ENCODE measurements around the gene TRIM58. TPM values are rescaled to one million over a fixed set of nuclear protein-coding genes. Genes with fewer than 3 reads are reported as not detected.

TRIM58 gene
- total RNA-seq, 1 experiment from 2014 or later: not detected

- H3K4me3 ChIP-seq (replicated peaks in 1 of 2; ENCODE audit: low read depth in 1 of 2, low read length in 2 of 2): no peak overlapping the region
- H3K27ac ChIP-seq (ENCODE audit: low read depth, low read length): no peak overlapping the region
- no peak for ATAC-seq
- intact Hi-C loops (cut with micrococcal nuclease): no loop called here
- no peaks in the 10 kb centered on the region for H3K27me3 ChIP-seq (ENCODE audit: insufficient read depth, low read length)
- ChIA-PET POLR2A (no interaction called here), CTCF (no interaction called here), RAD21 (ENCODE audit: low non-redundant PET in 1 of 2, low total read pairs in 2 of 2, uncharacterized antibody in 2 of 2, unreplicated experiment in 2 of 2) (no interaction called here)
- TF ChIP-seq, protein P1, sequence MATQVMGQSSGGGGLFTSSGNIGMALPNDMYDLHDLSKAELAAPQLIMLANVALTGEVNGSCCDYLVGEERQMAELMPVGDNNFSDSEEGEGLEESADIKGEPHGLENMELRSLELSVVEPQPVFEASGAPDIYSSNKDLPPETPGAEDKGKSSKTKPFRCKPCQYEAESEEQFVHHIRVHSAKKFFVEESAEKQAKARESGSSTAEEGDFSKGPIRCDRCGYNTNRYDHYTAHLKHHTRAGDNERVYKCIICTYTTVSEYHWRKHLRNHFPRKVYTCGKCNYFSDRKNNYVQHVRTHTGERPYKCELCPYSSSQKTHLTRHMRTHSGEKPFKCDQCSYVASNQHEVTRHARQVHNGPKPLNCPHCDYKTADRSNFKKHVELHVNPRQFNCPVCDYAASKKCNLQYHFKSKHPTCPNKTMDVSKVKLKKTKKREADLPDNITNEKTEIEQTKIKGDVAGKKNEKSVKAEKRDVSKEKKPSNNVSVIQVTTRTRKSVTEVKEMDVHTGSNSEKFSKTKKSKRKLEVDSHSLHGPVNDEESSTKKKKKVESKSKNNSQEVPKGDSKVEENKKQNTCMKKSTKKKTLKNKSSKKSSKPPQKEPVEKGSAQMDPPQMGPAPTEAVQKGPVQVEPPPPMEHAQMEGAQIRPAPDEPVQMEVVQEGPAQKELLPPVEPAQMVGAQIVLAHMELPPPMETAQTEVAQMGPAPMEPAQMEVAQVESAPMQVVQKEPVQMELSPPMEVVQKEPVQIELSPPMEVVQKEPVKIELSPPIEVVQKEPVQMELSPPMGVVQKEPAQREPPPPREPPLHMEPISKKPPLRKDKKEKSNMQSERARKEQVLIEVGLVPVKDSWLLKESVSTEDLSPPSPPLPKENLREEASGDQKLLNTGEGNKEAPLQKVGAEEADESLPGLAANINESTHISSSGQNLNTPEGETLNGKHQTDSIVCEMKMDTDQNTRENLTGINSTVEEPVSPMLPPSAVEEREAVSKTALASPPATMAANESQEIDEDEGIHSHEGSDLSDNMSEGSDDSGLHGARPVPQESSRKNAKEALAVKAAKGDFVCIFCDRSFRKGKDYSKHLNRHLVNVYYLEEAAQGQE (IDR thresholded peaks at IDR 0.05; ENCODE audit: low read depth): no peak
- no peak for TF ChIP-seq SRF (IDR thresholded peaks at IDR 0.05; ENCODE audit: low read depth)
- TF ChIP-seq SP1 (IDR thresholded peaks at IDR 0.05; ENCODE audit: low read depth): no peak
- no peak for DNase-seq (ENCODE audit: low read depth, low spot score)
- H3K4me2 ChIP-seq (ENCODE audit: low read length): no peak overlapping the region
- no peaks in the 10 kb centered on the region for H3K9me2 ChIP-seq (ENCODE audit: insufficient read depth)
- no peak overlapping the region for H3K9ac ChIP-seq (ENCODE audit: low read length)
- no peak overlapping the region for H2AFZ ChIP-seq (ENCODE audit: low read depth, low read length, poor library complexity, severe bottlenecking)
- H3K9me3 ChIP-seq (ENCODE audit: control insufficient read depth in 1 of 2, insufficient read depth in 1 of 2, low read depth in 1 of 2, low read length in 2 of 2): peaks cover 3 to 14% of the 10 kb centered on the region in 2 experiments; a peak in 2 of 4 replicates
- no peaks in the 10 kb centered on the region for H3K36me3 ChIP-seq (ENCODE audit: control insufficient read depth in 1 of 2, insufficient read depth in 2 of 2, low read length in 2 of 2)
- no peaks in the 10 kb centered on the region for H3K79me2 ChIP-seq (ENCODE audit: insufficient read depth, low read length)
- H3K4me1 ChIP-seq (ENCODE audit: control insufficient read depth in 1 of 2, insufficient read depth in 2 of 2, low read length in 2 of 2): no peaks in the 10 kb centered on the region
- BruUV-seq (replicated peaks): no TSS peak
- H4K20me1 ChIP-seq (ENCODE audit: insufficient read depth): no peaks in the 10 kb centered on the region
Observed at GRCh38 chr1:247840818-247841217, 16.2 kb upstream of the TRIM58 start.

DNA sequence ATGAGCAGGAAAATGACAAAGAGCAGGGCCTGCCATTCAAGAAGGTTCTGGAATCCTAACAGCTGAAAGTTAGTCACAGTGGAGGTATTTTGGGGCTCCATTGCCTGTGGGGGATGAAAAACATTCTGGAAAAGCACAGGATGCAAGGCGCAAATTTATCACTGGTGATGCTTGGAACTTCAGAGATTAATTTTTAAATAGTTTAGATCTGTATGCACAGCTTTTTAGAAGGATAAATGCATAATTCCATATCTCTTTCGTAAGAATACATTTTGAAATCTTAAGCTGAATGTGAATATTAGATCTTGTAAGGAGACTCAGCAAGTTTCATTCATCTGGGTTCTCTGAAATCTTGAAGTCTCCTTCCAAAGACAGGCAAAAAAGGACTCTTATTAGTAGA is 15.2 kb upstream of the TRIM58 start, which contains the start of gene OR11L1:
OR11L1 (minus strand) TSS at position 101 of the 400 bp plus-strand sequence; CDS start at position 101, 0 bp downstream.
- CTCF ChIA-PET: no interaction called here
- BruUV-seq (replicated peaks): no TSS peak
- Histone ChIP-seq H3K4me3 (replicated peaks in 1 of 2; ENCODE audit: low read depth in 1 of 2, low read length in 2 of 2) (no peak within 1 kb of the TSS), H3K36me3 (ENCODE audit: control insufficient read depth in 1 of 2, insufficient read depth in 2 of 2, low read length in 2 of 2) (no peaks in the 10 kb centered on the region), H3K9me2 (ENCODE audit: insufficient read depth) (no peaks in the 10 kb centered on the region), H3K9me3 (ENCODE audit: control insufficient read depth in 1 of 2, insufficient read depth in 1 of 2, low read depth in 1 of 2, low read length in 2 of 2) (peaks cover 3 to 12% of the 10 kb centered on the region in 2 experiments; a peak in 2 of 4 replicates), H4K20me1 (ENCODE audit: insufficient read depth) (no peaks in the 10 kb centered on the region), H3K79me2 (ENCODE audit: insufficient read depth, low read length) (no peaks in the 10 kb centered on the region), H3K4me1 (ENCODE audit: control insufficient read depth in 1 of 2, insufficient read depth in 2 of 2, low read length in 2 of 2) (no peaks in the 10 kb centered on the region), H2AFZ (ENCODE audit: low read depth, low read length, poor library complexity, severe bottlenecking) (no peak within 1 kb of the TSS), H3K27ac (ENCODE audit: low read depth, low read length) (no peak within 1 kb of the TSS), H3K4me2 (ENCODE audit: low read length) (no peak within 1 kb of the TSS), H3K9ac (ENCODE audit: low read length) (no peak within 1 kb of the TSS), H3K27me3 (ENCODE audit: insufficient read depth, low read length) (no peaks in the 10 kb centered on the region)
- RAD21 ChIA-PET (ENCODE audit: low non-redundant PET in 1 of 2, low total read pairs in 2 of 2, uncharacterized antibody in 2 of 2, unreplicated experiment in 2 of 2): no interaction called here
- intact Hi-C loops (cut with micrococcal nuclease): no loop called here
- no peak for DNase-seq (ENCODE audit: low read depth, low spot score)
- no peak for ATAC-seq
- POLR2A ChIA-PET: no interaction called here
- TF ChIP-seq ZNF274 (IDR thresholded peaks at IDR 0.05; ENCODE audit: low read depth, low read length): no peak
- TF ChIP-seq POLR2A (IDR thresholded peaks at IDR 0.05; ENCODE audit: borderline replicate concordance, extremely low read depth, insufficient read depth, insufficient read length): no peak
- TF ChIP-seq SIN3A (IDR thresholded peaks at IDR 0.05; ENCODE audit: low read depth): no peak
- TF ChIP-seq EGR1 (IDR thresholded peaks at IDR 0.05; ENCODE audit: low read depth): no peak
- no peak for TF ChIP-seq ZFX (IDR thresholded peaks at IDR 0.05)
- no peak for TF ChIP-seq JUND (IDR thresholded peaks at IDR 0.05)
- no peak for TF ChIP-seq POLR2AphosphoS5 (IDR thresholded peaks at IDR 0.05; ENCODE audit: low read depth, low read length)
- no peak for TF ChIP-seq CEBPB (IDR thresholded peaks at IDR 0.05; ENCODE audit: low read depth)
- TF ChIP-seq EZH2 (IDR thresholded peaks at IDR 0.05): no peak
- no peak for TF ChIP-seq FOSL1 (IDR thresholded peaks at IDR 0.05; ENCODE audit: low read depth)
- TF ChIP-seq, protein P2, sequence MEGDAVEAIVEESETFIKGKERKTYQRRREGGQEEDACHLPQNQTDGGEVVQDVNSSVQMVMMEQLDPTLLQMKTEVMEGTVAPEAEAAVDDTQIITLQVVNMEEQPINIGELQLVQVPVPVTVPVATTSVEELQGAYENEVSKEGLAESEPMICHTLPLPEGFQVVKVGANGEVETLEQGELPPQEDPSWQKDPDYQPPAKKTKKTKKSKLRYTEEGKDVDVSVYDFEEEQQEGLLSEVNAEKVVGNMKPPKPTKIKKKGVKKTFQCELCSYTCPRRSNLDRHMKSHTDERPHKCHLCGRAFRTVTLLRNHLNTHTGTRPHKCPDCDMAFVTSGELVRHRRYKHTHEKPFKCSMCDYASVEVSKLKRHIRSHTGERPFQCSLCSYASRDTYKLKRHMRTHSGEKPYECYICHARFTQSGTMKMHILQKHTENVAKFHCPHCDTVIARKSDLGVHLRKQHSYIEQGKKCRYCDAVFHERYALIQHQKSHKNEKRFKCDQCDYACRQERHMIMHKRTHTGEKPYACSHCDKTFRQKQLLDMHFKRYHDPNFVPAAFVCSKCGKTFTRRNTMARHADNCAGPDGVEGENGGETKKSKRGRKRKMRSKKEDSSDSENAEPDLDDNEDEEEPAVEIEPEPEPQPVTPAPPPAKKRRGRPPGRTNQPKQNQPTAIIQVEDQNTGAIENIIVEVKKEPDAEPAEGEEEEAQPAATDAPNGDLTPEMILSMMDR (IDR thresholded peaks at IDR 0.05 in 2 of 3, conservative IDR thresholded peaks at IDR 0.05 in 1 of 3; ENCODE audit: borderline replicate concordance in 1 of 3, insufficient read depth in 1 of 3, low read depth in 2 of 3, low read length in 2 of 3): no peak
- TF ChIP-seq, protein P1 (IDR thresholded peaks at IDR 0.05; ENCODE audit: low read depth): no peak

Measured in HCT116 (cell line).